HepG2 (cell line): ENCODE results near the gene JHY. TPM values are rescaled to one million over a fixed set of nuclear protein-coding genes. Genes with fewer than 3 reads are reported as not detected.

Source experiments
- ATAC-seq: fragments of 200-7000 bp; cut with Tn5 transposase; 3 replicates; pipeline ENCODE4 v1.9.1; 2020; ENCODE audit warnings: mild to moderate bottlenecking, moderate library complexity
- BruUV-seq: library from RNA; stranded (reverse); fragments of 400-500 nt; replicated peaks from 2 replicates; lab custom pipeline; 2021; lab: Mats Ljungman, UMichigan
- CTCF ChIA-PET: fragments of 300-600 bp; formaldehyde crosslinking; extraction: SDS; loops from one replicate; lab custom pipeline; 2021; ENCODE audit warnings: low total read pairs, inconsistent platforms, low intra/inter-chr PET ratio; lab: Yijun Ruan, JAX
- POLR2A ChIA-PET: fragments of 350-600 bp; sonication (Branson Sonifier 250); formaldehyde crosslinking; loops from one replicate; lab custom pipeline; 2020; ENCODE audit warnings: antibody characterized with exemption, inconsistent platforms; lab: Yijun Ruan, JAX
- DNase-seq: peaks from one replicate; pipeline ENCODE4 v3.0.0-alpha.2; 2015; ENCODE audit warnings: low spot score
- FAIRE-seq: peaks from 3 replicates; lab custom pipeline; 2011; peaks lifted over from hg19 to GRCh38; lab: Jason Lieb, UNC
- H2AFZ ChIP-seq: one replicate; pipeline ENCODE4 v1.6.1; 2011; ENCODE audit warnings: low read length, inconsistent platforms
- H3K27ac ChIP-seq: fragments of 300-600 bp; 3 replicates; pipeline ENCODE4 v1.8.0; 2011; ENCODE audit warnings: mixed run types, mild to moderate bottlenecking, mixed read lengths, low read length, inconsistent platforms; ENCODE audit not compliant: insufficient read depth; ENCODE audit errors: extremely low read length
- H3K27me3 ChIP-seq, 2 experiments: fragments of 200-600 bp in 1 of 2; 2 replicates in 1 of 2; 3 replicates in 1 of 2; pipeline versions ENCODE4 v1.6.0 to v1.8.0; 2011; ENCODE audit warnings: low read length in 2 of 2, mild to moderate bottlenecking in 2 of 2, moderate library complexity in 2 of 2, inconsistent platforms in 1 of 2; ENCODE audit not compliant: insufficient read depth in 2 of 2, control insufficient read depth in 1 of 2
- H3K36me3 ChIP-seq, 2 experiments: fragments of 200-600 bp in 1 of 2; replicated peaks in 1 of 2; 2 replicates in 1 of 2; 3 replicates in 1 of 2; pipeline versions ENCODE4 v1.5.1 to v1.8.0; 2011; ENCODE audit warnings: low read length in 2 of 2, inconsistent platforms in 1 of 2; ENCODE audit not compliant: insufficient read depth in 2 of 2, control insufficient read depth in 1 of 2
- H3K4me1 ChIP-seq: 2 replicates; pipeline ENCODE4 v1.5.1; 2012; ENCODE audit warnings: low read length, inconsistent platforms; ENCODE audit not compliant: insufficient read depth
- H3K4me2 ChIP-seq: 2 replicates; pipeline ENCODE4 v1.6.0; 2011; ENCODE audit warnings: low read depth, low read length, inconsistent platforms
- H3K4me3 ChIP-seq, 3 experiments: fragments of 200-600 bp in 1 of 3; sonication (generic), shearing (Covaris generic) in 1 of 3; replicated peaks in 1 of 3; 2 replicates each; pipeline ENCODE4 v1.5.1; 2011 to 2016; ENCODE audit warnings: low read length in 3 of 3, inconsistent platforms in 2 of 3, low read depth in 2 of 3, mild to moderate bottlenecking in 2 of 3, control low read depth in 1 of 3, mixed read lengths in 1 of 3; ENCODE audit not compliant: insufficient read depth in 1 of 3
- H3K79me2 ChIP-seq: one replicate; pipeline ENCODE4 v1.6.1; 2011; ENCODE audit warnings: low read length, inconsistent platforms; ENCODE audit not compliant: insufficient read depth
- H3K9ac ChIP-seq: 2 replicates; pipeline ENCODE4 v1.6.0; 2011; ENCODE audit warnings: mild to moderate bottlenecking, low read depth, low read length, inconsistent platforms; ENCODE audit not compliant: insufficient read depth
- H3K9me3 ChIP-seq: 2 replicates; pipeline ENCODE4 v1.5.1; 2012; ENCODE audit warnings: mild to moderate bottlenecking, low read length
- H4K20me1 ChIP-seq: 2 replicates; pipeline ENCODE4 v1.6.0; 2011; ENCODE audit warnings: inconsistent platforms, mild to moderate bottlenecking, low read length, moderate library complexity; ENCODE audit not compliant: insufficient read depth
- ARID3A ChIP-seq: IDR thresholded peaks from 2 replicates; pipeline ENCODE4 v1.6.1; 2012; ENCODE audit warnings: low read depth, low read length, improper control_type of control experiment
- DPF2 ChIP-seq: sonication (generic); formaldehyde crosslinking; IDR thresholded peaks from 2 replicates; pipeline ENCODE4 v1.4.0; 2020; ENCODE audit warnings: mild to moderate bottlenecking, low read depth, missing genetic modification reagents, borderline replicate concordance
- ESRRA ChIP-seq: sonication (generic); formaldehyde crosslinking; IDR thresholded peaks from 2 replicates; pipeline ENCODE4 v1.5.1; 2020; ENCODE audit warnings: mild to moderate bottlenecking, low read depth, missing genetic modification reagents
- GATAD2A ChIP-seq: IDR thresholded peaks from 2 replicates; pipeline ENCODE4 v1.6.1; 2016
- KDM2A ChIP-seq: sonication (generic); formaldehyde crosslinking; IDR thresholded peaks from 2 replicates; pipeline ENCODE4 v1.4.0; 2020; ENCODE audit warnings: low read depth, missing genetic modification reagents, borderline replicate concordance
- MXD1 ChIP-seq: sonication (generic); formaldehyde crosslinking; IDR thresholded peaks from 2 replicates; pipeline ENCODE4 v1.4.0; 2020; ENCODE audit warnings: mild to moderate bottlenecking, missing genetic modification reagents
- MXI1 ChIP-seq: IDR thresholded peaks from 3 replicates; pipeline ENCODE4 v1.6.1; 2012; ENCODE audit warnings: low read depth, low read length, inconsistent platforms, borderline replicate concordance
- PITX1 ChIP-seq: sonication (generic); formaldehyde crosslinking; IDR thresholded peaks from 2 replicates; pipeline ENCODE4 v1.5.1; 2020; ENCODE audit warnings: mild to moderate bottlenecking, missing genetic modification reagents
- TCF12 ChIP-seq, 2 experiments: fragments of 450-650 bp in 1 of 2; sonication (generic) in 1 of 2; formaldehyde crosslinking in 1 of 2; IDR thresholded peaks; 2 replicates each; pipeline versions ENCODE4 v1.6.1 to v1.8.0; 2017 to 2022; ENCODE audit warnings: antibody characterized with exemption in 1 of 2, mild to moderate bottlenecking in 1 of 2, missing genetic modification reagents in 1 of 2, moderate library complexity in 1 of 2
- XBP1 ChIP-seq: sonication (generic); formaldehyde crosslinking; IDR thresholded peaks from 2 replicates; pipeline ENCODE4 v1.5.0; 2020; ENCODE audit warnings: missing genetic modification reagents
- ZBTB34 ChIP-seq: sonication (generic); formaldehyde crosslinking; IDR thresholded peaks from 2 replicates; pipeline ENCODE4 v1.8.0; 2022; ENCODE audit warnings: mild to moderate bottlenecking, missing genetic modification reagents
- ZNF337 ChIP-seq: sonication (generic); formaldehyde crosslinking; IDR thresholded peaks from 2 replicates; pipeline ENCODE4 v1.5.1; 2020; ENCODE audit warnings: missing genetic modification reagents, low read depth, mild to moderate bottlenecking, borderline replicate concordance
- ZNF512B ChIP-seq: sonication (generic); formaldehyde crosslinking; IDR thresholded peaks from 2 replicates; pipeline ENCODE4 v1.5.1; 2020; ENCODE audit warnings: missing genetic modification reagents, mild to moderate bottlenecking, borderline replicate concordance
- ZNF598 ChIP-seq: sonication (generic); formaldehyde crosslinking; IDR thresholded peaks from 2 replicates; pipeline ENCODE4 v1.5.1; 2020; ENCODE audit warnings: mild to moderate bottlenecking, missing genetic modification reagents, borderline replicate concordance
- ZSCAN20 ChIP-seq: sonication (generic); formaldehyde crosslinking; IDR thresholded peaks from 2 replicates; pipeline ENCODE4 v1.4.0; 2020; ENCODE audit warnings: missing genetic modification reagents, mild to moderate bottlenecking, borderline replicate concordance
- WGBS: methylation state at CpG from one replicate; pipeline ENCODE4 v1.1.6; 2017; ENCODE audit warnings: low lambda C conversion rate; 5-methylcytosine and 5-hydroxymethylcytosine counted together
- in situ Hi-C: cut with HindIII; loops from 2 replicates; pipeline ENCODE4 v1.10.0; 2017; ENCODE audit warnings: low pct_unique_long_range_greater_than_20kb; ENCODE audit not compliant: extremely low pct_ligation_motif_present
- intact Hi-C: fragments of 100-400 bp; cut with micrococcal nuclease; formaldehyde crosslinking; loops from one replicate; pipeline ENCODE4 v1.10.0; 2022; ENCODE audit not compliant: unreplicated experiment
- polyA plus RNA-seq, 8 experiments: library from polyadenylated mRNA; depleted of rRNA in 3 of 8; stranded (reverse) in 7 of 8; unstranded in 1 of 8; fragments of >200 nt; fragmentation: Illumina TruSeq in 4 of 8; extraction: Trizol in 4 of 8; gene quantifications; 2 replicates each; pipeline versions ENCODE4 v1.2.1 to v1.2.3, GENCODE V29; 2011 to 2016; ENCODE audit warnings: low read depth in 4 of 8, missing spikeins in 1 of 8, mixed read lengths in 1 of 8; ENCODE audit not compliant: insufficient read depth in 1 of 8
- total RNA-seq, 5 experiments: library from RNA; depleted of rRNA; stranded (reverse); fragments of >200 nt; fragmentation: Illumina TruSeq; extraction: Trizol; gene quantifications; 2 replicates each; pipeline ENCODE4 v1.2.3, GENCODE V29; 2016; ENCODE audit warnings: low read depth in 1 of 5

The JHY gene
- total and polyA plus RNA-seq, 2 of the 13 experiments (the other 11 are each of a cell fraction or from before 2014, with no cell fraction given) = not detected

GRCh38 chr11:122979815-122980595, 97.4 kb downstream of the JHY start:
- ChIA-PET CTCF (no interaction called here), POLR2A (no interaction called here)
- no peak overlapping the region for H3K9ac ChIP-seq
- WGBS = 10% methylated on average over 26 of the region's 27 CpGs
- H4K20me1 ChIP-seq = 0 out of 2 replicates have a peak, but pooled peaks cover 4% of the 10 kb centered on the region
- H3K4me3 ChIP-seq = no peak overlapping the region
- H3K36me3 ChIP-seq = no peaks in the 10 kb centered on the region
- H3K9me3 ChIP-seq = no peaks in the 10 kb centered on the region
- H2AFZ ChIP-seq = no peak overlapping the region
- peaks cover 9 to 86% of the 10 kb centered on the region in 2 experiments for H3K27me3 ChIP-seq
- intact Hi-C loops = no loop called here
- no peak overlapping the region for H3K4me2 ChIP-seq
- FAIRE-seq (no peak), DNase-seq (no peak), ATAC-seq (no peak)
- in situ Hi-C loops = no loop called here
- no peaks in the 10 kb centered on the region for H3K79me2 ChIP-seq
- H3K4me1 ChIP-seq = no peaks in the 10 kb centered on the region
- no TSS peak for BruUV-seq
- H3K27ac ChIP-seq = no peak overlapping the region
- TF ChIP-seq ZBTB34 (CRISPR knock-in tag) (no peak), MXD1 (CRISPR knock-in tag) (no peak), ZNF337 (CRISPR knock-in tag) (no peak), ESRRA (no peak), KDM2A (no peak), ZNF512B (no peak), XBP1 (CRISPR knock-in tag) (no peak), PITX1 (no peak), GATAD2A (CRISPR knock-in tag) (no peak), ZNF598 (CRISPR knock-in tag) (no peak), ARID3A (no peak), ZSCAN20 (CRISPR knock-in tag) (no peak), DPF2 (no peak), TCF12 (IDR thresholded peaks at IDR 0.05) (no peak), TCF12 (CRISPR knock-in tag; IDR thresholded peaks at IDR 0.05) (no peak), MXI1 (no peak)
